Measurements from ENCODE around the gene ACTG2.

ACTG2 gene

DNA sequence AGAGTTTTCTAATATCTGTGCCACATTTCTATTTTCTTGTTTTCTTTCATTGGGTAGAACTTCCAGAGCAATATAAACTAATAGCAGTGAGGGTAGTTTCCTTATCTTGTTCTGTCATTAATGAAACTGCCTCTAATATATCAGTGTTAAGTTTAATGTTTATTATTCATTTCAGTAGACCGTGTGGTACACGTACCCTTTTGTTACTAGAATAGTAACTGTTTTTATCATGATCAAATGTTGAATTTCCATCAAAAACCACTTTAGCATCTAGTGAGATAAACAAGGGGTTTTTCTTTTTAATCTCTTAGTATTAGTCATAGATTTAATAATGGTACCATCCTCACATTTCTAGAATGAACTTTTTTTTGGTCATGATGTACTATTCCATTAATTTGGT is 49.9 kb downstream of the ACTG2 start:
- Histone ChIP-seq H3K27ac (ENCODE audit: low read length) (no peak overlapping the region), H3K36me3 (ENCODE audit: control insufficient read depth in 1 of 2, insufficient read depth in 2 of 2, low read length in 2 of 2) (peaks cover 23 to 32% of the 10 kb centered on the region in 2 donors), H3K4me1 (ENCODE audit: control insufficient read depth in 1 of 2, insufficient read depth in 2 of 2, low read length in 2 of 2) (peaks cover 0 to 5% of the 10 kb centered on the region in 2 donors), H3K4me3 (ENCODE audit: low read depth in 1 of 2, low read length in 2 of 2) (no peak overlapping the region), H3K27me3 (ENCODE audit: low read depth, low read length) (no peaks in the 10 kb centered on the region), H3K9me3 (ENCODE audit: control insufficient read depth in 1 of 2, low read length in 2 of 2) (no peaks in the 10 kb centered on the region)

DNA sequence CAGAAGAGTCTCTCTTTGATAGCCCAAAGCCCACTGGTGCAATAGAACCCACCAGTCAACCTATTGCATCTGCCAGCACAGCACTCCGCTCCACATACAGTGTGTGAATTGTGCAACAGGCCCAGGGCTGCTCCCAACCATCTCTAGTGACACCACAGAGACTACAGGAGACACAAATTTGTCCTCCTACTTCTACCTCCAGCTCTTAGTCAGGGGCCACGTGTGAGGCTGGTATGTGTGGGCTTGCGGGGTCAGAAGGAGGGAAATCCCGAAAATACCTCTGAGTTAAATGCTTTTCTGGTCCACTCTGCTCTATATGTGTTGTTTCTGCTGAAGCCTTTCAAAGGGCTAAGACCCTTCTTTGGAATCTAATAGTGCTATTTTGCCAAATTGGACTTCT is 51.9 kb downstream of the ACTG2 start:
- Histone ChIP-seq H3K27me3 (ENCODE audit: low read depth, low read length) (no peaks in the 10 kb centered on the region), H3K27ac (ENCODE audit: low read length) (no peak overlapping the region), H3K9me3 (ENCODE audit: control insufficient read depth in 1 of 2, low read length in 2 of 2) (no peaks in the 10 kb centered on the region), H3K4me3 (ENCODE audit: low read depth in 1 of 2, low read length in 2 of 2) (no peak overlapping the region), H3K4me1 (ENCODE audit: control insufficient read depth in 1 of 2, insufficient read depth in 2 of 2, low read length in 2 of 2) (peaks cover 0 to 5% of the 10 kb centered on the region in 2 donors), H3K36me3 (ENCODE audit: control insufficient read depth in 1 of 2, insufficient read depth in 2 of 2, low read length in 2 of 2) (peaks cover 40 to 46% of the 10 kb centered on the region in 2 donors)

DNA sequence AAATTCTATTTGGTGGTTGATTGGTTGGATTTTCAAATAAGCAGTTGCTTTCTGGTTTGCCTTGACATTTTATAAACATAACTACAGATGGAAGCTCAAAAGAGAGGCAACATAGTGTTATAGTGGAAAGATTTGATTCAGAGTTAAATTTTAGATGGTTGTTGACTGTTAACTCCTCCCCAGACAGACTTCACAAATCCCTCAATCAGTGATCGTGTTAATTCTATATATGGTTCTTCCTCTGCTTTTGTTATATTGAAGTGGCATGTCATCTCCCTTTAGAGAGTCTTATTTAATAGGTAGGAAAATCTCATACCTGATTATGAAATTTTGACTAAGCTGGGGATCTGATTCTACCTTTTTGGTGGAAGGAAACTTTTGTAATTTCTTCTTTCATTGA is 53.4 kb downstream of the ACTG2 start:
- Histone ChIP-seq H3K4me1 (ENCODE audit: control insufficient read depth in 1 of 2, insufficient read depth in 2 of 2, low read length in 2 of 2) (peaks cover 0 to 5% of the 10 kb centered on the region in 2 donors), H3K36me3 (ENCODE audit: control insufficient read depth in 1 of 2, insufficient read depth in 2 of 2, low read length in 2 of 2) (peaks cover 53% of the 10 kb centered on the region in 2 donors), H3K9me3 (ENCODE audit: control insufficient read depth in 1 of 2, low read length in 2 of 2) (no peaks in the 10 kb centered on the region), H3K27me3 (ENCODE audit: low read depth, low read length) (no peaks in the 10 kb centered on the region), H3K4me3 (ENCODE audit: low read depth in 1 of 2, low read length in 2 of 2) (no peak overlapping the region), H3K27ac (ENCODE audit: low read length) (no peak overlapping the region)

DNA sequence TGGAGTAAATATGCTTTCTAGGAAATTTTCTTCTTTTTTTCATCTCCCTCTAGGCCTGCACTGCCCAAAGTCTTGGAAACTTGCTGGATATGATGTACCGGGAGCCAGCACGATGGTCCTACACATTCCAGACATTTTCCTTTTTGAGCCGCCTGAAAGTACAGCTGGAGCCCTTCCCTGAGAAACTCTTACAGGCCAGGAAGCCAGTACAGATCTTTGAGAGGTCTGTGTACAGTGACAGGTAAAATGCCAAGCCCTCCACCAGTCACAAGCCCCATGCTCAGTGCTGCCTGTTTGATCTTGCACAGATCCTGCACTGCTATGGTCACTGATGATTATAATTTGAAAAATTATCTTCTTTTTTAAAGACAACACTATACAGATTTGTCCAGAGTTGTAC is 53.9 kb downstream of the ACTG2 start:
- H3K4me3 ChIP-seq (ENCODE audit: low read depth in 1 of 2, low read length in 2 of 2) = no peak overlapping the region
- peaks cover 0 to 5% of the 10 kb centered on the region in 2 donors for H3K4me1 ChIP-seq (ENCODE audit: control insufficient read depth in 1 of 2, insufficient read depth in 2 of 2, low read length in 2 of 2)
- no peaks in the 10 kb centered on the region for H3K9me3 ChIP-seq (ENCODE audit: control insufficient read depth in 1 of 2, low read length in 2 of 2)
- no peaks in the 10 kb centered on the region for H3K27me3 ChIP-seq (ENCODE audit: low read depth, low read length)
- peaks cover 57 to 58% of the 10 kb centered on the region in 2 donors for H3K36me3 ChIP-seq (ENCODE audit: control insufficient read depth in 1 of 2, insufficient read depth in 2 of 2, low read length in 2 of 2)
- no peak overlapping the region for H3K27ac ChIP-seq (ENCODE audit: low read length)

DNA sequence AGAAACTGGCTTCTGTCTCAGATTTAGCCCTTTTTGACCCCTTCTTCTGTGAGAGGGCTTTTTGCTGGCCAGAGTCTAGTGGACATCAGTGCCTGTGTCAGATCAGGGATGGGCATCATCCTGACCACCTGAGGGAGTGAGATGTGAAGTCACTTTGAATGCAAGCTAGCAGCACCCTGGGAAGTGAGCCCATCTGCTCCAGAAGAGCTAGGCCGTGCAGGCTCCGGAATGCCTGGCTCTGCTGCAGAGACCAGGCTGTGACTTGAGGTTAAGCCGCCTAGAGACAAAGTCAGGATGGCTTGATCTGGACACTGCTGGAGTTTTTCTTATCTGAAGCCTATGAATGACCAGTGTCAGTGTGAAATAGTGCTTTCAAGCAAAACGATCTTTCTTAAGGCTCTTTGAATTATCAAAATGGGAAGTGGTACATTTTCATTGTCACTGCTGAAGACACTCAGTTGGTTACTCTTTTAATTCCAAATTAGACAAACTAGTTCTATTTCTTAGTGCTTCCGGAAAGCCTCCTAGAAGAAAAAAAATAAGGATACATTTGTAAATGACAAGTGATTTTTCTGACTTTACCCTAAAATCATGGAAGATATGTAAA is 54.7 kb downstream of the ACTG2 start:
- Histone ChIP-seq H3K4me3 (ENCODE audit: low read depth in 1 of 2, low read length in 2 of 2) (no peak overlapping the region), H3K27me3 (ENCODE audit: low read depth, low read length) (no peaks in the 10 kb centered on the region), H3K36me3 (ENCODE audit: control insufficient read depth in 1 of 2, insufficient read depth in 2 of 2, low read length in 2 of 2) (peaks cover 60% of the 10 kb centered on the region in 2 donors), H3K27ac (ENCODE audit: low read length) (no peak overlapping the region), H3K9me3 (ENCODE audit: control insufficient read depth in 1 of 2, low read length in 2 of 2) (no peaks in the 10 kb centered on the region), H3K4me1 (ENCODE audit: control insufficient read depth in 1 of 2, insufficient read depth in 2 of 2, low read length in 2 of 2) (peaks cover 0 to 5% of the 10 kb centered on the region in 2 donors)

DNA sequence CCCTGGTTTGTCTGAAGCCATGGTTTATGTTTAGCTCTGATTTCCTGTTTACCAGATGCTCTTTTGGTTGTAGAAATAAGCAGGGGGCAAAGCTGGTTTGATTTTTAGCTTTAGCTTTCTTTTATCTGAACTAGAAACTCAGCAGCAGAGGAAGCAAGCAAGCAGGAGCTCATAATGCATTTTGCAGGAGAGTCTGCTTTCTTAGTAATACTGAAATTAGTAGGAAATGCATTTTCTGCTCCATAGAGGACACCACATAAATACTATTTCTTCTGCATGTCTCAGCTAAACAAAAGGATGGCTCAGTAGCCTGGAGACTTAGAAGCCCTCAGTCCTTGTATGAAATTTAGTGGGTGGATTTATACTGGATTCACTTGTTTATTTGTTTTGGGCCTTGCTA is 57.0 kb downstream of the ACTG2 start:
- Histone ChIP-seq H3K9me3 (ENCODE audit: control insufficient read depth in 1 of 2, low read length in 2 of 2) (no peaks in the 10 kb centered on the region), H3K36me3 (ENCODE audit: control insufficient read depth in 1 of 2, insufficient read depth in 2 of 2, low read length in 2 of 2) (peaks cover 55 to 67% of the 10 kb centered on the region in 2 donors), H3K4me1 (ENCODE audit: control insufficient read depth in 1 of 2, insufficient read depth in 2 of 2, low read length in 2 of 2) (peaks cover 0 to 9% of the 10 kb centered on the region in 2 donors), H3K27me3 (ENCODE audit: low read depth, low read length) (no peaks in the 10 kb centered on the region), H3K4me3 (ENCODE audit: low read depth in 1 of 2, low read length in 2 of 2) (no peak overlapping the region), H3K27ac (ENCODE audit: low read length) (no peak overlapping the region)

DNA sequence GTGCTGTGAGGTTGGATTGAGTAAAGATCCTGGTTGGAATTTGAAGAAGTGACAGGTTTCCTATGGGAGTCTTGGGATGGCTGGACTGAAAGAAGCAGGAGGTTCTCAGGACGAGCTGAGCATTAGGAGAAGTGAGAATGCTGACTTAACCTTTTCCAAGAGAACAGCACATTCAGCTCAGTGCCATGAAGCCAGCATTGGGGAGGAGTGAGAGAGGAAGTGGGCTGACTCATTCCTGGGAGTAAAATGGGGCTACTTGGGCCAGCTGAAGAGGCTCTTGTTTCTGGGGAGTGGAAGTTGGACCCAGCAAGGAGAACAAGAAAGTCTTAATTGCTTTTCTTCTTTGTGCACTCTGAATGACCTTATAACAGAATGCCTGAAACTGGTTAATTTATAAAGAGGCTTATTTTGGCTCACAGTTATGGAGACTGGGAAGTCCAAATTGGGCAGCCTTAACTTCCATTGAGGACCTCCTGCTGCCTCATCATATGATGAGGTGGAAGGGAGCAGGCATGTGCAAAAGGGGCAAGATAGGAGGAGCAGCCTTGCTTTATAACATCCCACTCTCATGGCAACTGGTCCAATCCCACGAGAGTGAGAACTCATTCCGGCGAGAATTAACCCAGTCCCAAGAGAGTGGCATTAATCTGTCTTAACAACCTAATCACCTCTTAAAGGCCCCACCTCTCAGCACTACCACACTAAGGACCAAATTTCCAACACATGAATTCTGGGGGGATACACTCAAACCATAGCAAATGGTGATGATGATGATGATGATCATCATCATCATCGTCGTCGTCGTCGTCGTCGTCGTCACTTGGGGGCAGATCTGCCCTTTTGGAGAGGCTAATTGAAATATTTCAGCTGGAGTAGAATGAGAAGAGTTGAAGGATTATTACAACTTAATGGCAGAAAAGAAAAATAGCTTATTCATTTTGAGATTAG is 60.0 kb downstream of the ACTG2 start:
- H3K36me3 ChIP-seq (ENCODE audit: control insufficient read depth in 1 of 2, insufficient read depth in 2 of 2, low read length in 2 of 2) = peaks cover 59 to 61% of the 10 kb centered on the region in 2 donors
- no peak overlapping the region for H3K4me3 ChIP-seq (ENCODE audit: low read depth in 1 of 2, low read length in 2 of 2)
- H3K9me3 ChIP-seq (ENCODE audit: control insufficient read depth in 1 of 2, low read length in 2 of 2) = no peaks in the 10 kb centered on the region
- no peaks in the 10 kb centered on the region for H3K27me3 ChIP-seq (ENCODE audit: low read depth, low read length)
- peaks cover 0 to 9% of the 10 kb centered on the region in 2 donors for H3K4me1 ChIP-seq (ENCODE audit: control insufficient read depth in 1 of 2, insufficient read depth in 2 of 2, low read length in 2 of 2)
- H3K27ac ChIP-seq (ENCODE audit: low read length) = peak overlapping the region; percentile 41

DNA sequence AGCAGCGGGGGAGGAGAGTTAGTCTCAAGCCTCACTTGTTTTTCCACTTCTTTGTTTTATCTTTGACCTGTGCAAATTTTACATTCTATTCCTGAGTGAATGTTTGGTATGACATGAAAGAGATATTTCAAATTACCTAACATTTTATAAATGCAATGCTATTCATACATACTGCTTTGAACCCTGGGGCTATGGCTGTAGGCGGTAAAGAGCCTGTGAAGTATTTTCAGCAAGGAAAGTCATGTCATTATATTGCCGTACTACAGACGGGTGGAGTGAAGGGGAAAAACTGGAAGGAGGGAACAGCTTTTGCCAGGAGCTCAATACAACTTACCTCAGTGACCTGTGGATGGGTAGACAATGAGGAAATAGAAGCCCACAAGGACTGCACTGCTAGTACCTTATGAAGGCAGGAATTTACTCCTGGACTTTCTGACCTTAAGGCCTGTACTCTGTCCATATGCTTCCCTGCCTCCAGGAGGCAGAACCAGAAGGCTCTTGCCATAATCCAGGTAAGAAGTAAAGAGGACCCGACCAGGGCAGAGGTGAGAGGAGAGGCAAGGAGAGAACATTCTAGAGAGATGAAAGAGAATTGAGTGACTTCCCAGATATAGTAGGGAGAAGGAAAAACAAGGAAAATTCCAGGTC is 63.5 kb downstream of the ACTG2 start:
- peaks cover 0 to 4% of the 10 kb centered on the region in 2 donors for H3K4me1 ChIP-seq (ENCODE audit: control insufficient read depth in 1 of 2, insufficient read depth in 2 of 2, low read length in 2 of 2)
- peaks cover 47 to 52% of the 10 kb centered on the region in 2 donors for H3K36me3 ChIP-seq (ENCODE audit: control insufficient read depth in 1 of 2, insufficient read depth in 2 of 2, low read length in 2 of 2)
- no peak overlapping the region for H3K4me3 ChIP-seq (ENCODE audit: low read depth in 1 of 2, low read length in 2 of 2)
- no peak overlapping the region for H3K27ac ChIP-seq (ENCODE audit: low read length)
- no peaks in the 10 kb centered on the region for H3K27me3 ChIP-seq (ENCODE audit: low read depth, low read length)
- H3K9me3 ChIP-seq (ENCODE audit: control insufficient read depth in 1 of 2, low read length in 2 of 2) = no peaks in the 10 kb centered on the region

DNA sequence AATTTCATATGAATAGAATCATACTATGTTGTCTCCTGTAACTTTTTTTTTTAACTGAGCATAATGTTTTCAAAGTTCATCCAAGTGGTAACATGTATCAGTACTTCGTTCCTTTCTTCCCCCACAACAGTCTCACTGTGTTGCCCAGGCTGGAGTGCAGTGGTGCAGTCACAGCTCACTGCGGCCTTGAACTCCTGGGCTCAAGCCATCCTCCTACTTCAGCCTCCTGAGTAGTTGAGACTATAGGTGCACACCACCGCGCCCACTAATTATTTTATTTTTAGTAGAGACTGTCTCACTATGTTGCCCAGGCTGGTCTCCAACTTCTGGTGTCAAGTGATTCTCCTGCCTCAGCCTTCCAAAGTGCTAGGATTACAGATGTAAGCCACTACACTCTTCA is 68.5 kb downstream of the ACTG2 start:
- peaks cover 0 to 4% of the 10 kb centered on the region in 2 donors for H3K9me3 ChIP-seq (ENCODE audit: control insufficient read depth in 1 of 2, low read length in 2 of 2)
- H3K27ac ChIP-seq (ENCODE audit: low read length) = no peak overlapping the region
- no peaks in the 10 kb centered on the region for H3K27me3 ChIP-seq (ENCODE audit: low read depth, low read length)
- no peak overlapping the region for H3K4me3 ChIP-seq (ENCODE audit: low read depth in 1 of 2, low read length in 2 of 2)
- H3K4me1 ChIP-seq (ENCODE audit: control insufficient read depth in 1 of 2, insufficient read depth in 2 of 2, low read length in 2 of 2) = no peaks in the 10 kb centered on the region
- peaks cover 28 to 29% of the 10 kb centered on the region in 2 donors for H3K36me3 ChIP-seq (ENCODE audit: control insufficient read depth in 1 of 2, insufficient read depth in 2 of 2, low read length in 2 of 2)

DNA sequence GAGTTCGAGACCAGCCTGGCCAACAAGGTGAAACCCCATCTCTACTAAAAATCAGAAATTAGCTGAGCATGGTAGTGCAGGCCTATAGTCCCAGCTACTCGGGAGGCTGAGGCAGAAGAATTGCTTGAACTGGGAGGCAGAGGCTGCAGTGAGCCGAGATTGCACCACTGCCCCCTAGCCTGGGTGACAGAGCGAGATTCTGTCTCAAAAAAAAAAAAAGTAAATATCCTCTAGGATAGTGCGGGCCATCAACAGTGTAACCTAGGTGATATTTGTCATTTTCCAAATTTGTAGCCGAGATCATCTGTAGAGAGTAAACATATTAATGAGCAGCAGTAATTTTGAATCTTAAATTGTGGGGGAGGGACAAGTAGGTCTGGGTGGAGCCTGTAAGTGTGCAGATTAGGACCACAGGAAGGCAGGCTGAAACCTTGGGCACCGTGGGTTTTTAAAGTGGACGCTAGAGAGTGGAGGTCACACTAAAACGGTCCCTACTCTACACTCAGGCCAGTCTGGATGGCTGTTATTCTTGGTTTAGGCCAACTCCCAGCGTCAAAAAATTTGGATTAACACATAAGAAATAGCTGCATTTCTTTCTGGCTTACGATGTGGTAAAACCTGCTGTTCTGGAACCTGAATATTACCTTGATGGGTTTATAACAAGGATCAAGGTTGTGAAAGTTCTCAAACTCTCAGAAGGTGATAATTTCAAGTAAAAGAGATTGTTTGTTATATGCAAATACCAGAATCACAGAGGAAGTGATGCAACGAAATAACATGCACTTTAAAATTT is 69.2 kb downstream of the ACTG2 start:
- Histone ChIP-seq H3K27ac (ENCODE audit: low read length) (no peak overlapping the region), H3K4me1 (ENCODE audit: control insufficient read depth in 1 of 2, insufficient read depth in 2 of 2, low read length in 2 of 2) (no peaks in the 10 kb centered on the region), H3K27me3 (ENCODE audit: low read depth, low read length) (no peaks in the 10 kb centered on the region), H3K36me3 (ENCODE audit: control insufficient read depth in 1 of 2, insufficient read depth in 2 of 2, low read length in 2 of 2) (peaks cover 21 to 23% of the 10 kb centered on the region in 2 donors), H3K9me3 (ENCODE audit: control insufficient read depth in 1 of 2, low read length in 2 of 2) (peaks cover 0 to 4% of the 10 kb centered on the region in 2 donors), H3K4me3 (ENCODE audit: low read depth in 1 of 2, low read length in 2 of 2) (no peak overlapping the region)
